ENCODE data around the gene TTC12. TPM values are rescaled to one million over a fixed set of nuclear protein-coding genes. Genes with fewer than 3 reads are reported as not detected.

TTC12 gene
- total and polyA plus RNA-seq, 2 of the 4 experiments (the other 2 are of a cell fraction) = 10.0 to 14.7 TPM

DNA sequence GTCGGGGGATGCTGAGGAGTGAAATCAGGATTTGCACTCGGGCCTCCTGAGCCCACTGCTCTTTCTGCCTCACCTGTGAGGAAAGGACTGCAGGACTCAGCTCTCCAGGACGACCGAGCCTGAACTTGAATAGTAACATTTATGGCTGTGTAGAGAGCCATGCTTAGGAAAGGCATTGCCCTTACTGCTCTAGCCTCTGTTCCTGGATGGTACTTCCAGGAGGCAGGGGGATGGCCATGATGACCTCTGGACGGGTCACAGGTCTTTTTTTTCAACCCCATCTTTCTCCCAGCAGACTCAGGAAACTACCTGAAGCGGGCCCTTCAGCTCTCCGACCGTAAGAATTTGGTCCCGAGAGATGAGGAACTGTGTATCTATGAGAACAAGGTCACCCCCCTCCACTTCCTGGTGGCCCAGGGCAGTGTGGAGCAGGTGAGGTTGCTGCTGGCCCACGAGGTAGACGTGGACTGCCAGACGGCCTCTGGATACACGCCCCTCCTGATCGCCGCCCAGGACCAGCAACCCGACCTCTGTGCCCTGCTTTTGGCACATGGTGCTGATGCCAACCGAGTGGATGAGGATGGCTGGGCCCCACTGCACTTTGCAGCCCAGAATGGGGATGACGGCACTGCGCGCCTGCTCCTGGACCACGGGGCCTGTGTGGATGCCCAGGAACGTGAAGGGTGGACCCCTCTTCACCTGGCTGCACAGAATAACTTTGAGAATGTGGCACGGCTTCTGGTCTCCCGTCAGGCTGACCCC is 84.5 kb downstream of the TTC12 start:
- Histone ChIP-seq H3K79me1 (ENCODE audit: low read depth in 1 of 2, low read length in 2 of 2) (no peaks in the 10 kb centered on the region), H3K36me3 (ENCODE audit: control insufficient read depth, insufficient read depth, low read length) (no peaks in the 10 kb centered on the region), H2BK15ac (ENCODE audit: low read depth, low read length) (no peak overlapping the region), H4K20me1 (ENCODE audit: insufficient read depth, low read length) (no peaks in the 10 kb centered on the region), H3K27ac (ENCODE audit: insufficient read depth, low read length) (no peak overlapping the region), H4K8ac (ENCODE audit: low read depth in 2 of 2, low read length in 2 of 2) (no peak overlapping the region), H2AK9ac (replicated peaks; ENCODE audit: low read depth, low read length, poor library complexity) (no peak overlapping the region), H3K27me3 (ENCODE audit: control insufficient read depth, insufficient read depth, low read length) (peaks cover 14% of the 10 kb centered on the region), H4K91ac (ENCODE audit: insufficient read depth, low read depth, low read length) (no peak overlapping the region), H2BK120ac (ENCODE audit: low read depth, low read length) (no peak overlapping the region), H3K4me3 (ENCODE audit: insufficient read depth, low read depth, low read length) (no peak overlapping the region), H3K4ac (ENCODE audit: low read depth, low read length) (no peak overlapping the region), H2BK5ac (ENCODE audit: low read depth, low read length, poor library complexity, severe bottlenecking) (no peak overlapping the region), H3K56ac (ENCODE audit: extremely low read depth, insufficient read depth, low read length) (no peak overlapping the region), H2AK5ac (ENCODE audit: low read depth, low read length) (no peak overlapping the region), H3K9me1 (ENCODE audit: insufficient read depth, low read length) (no peaks in the 10 kb centered on the region), H3K4me1 (ENCODE audit: control insufficient read depth, insufficient read depth, low read length) (no peaks in the 10 kb centered on the region), H3K23ac (ENCODE audit: low read depth, low read length) (no peak overlapping the region), H3K9me3 (ENCODE audit: control insufficient read depth, insufficient read depth, low read length) (no peaks in the 10 kb centered on the region), H3K18ac (ENCODE audit: low read depth, low read length) (no peak overlapping the region), H3K9ac (ENCODE audit: low read depth, low read length) (no peak overlapping the region), H2BK20ac (ENCODE audit: low read depth, low read length) (no peak overlapping the region), H2AFZ (replicated peaks; ENCODE audit: low read length, poor library complexity) (no peak overlapping the region), H4K5ac (ENCODE audit: low read depth, low read length) (no peak overlapping the region), H3K4me2 (ENCODE audit: low read depth, low read length) (no peak overlapping the region), H3K14ac (replicated peaks; ENCODE audit: low read depth, low read length) (no peak overlapping the region)
- ChIA-PET CTCF (no interaction called here), POLR2A (ENCODE audit: unreplicated experiment) (no interaction called here)
- ATAC-seq (ENCODE audit: low read depth) = no peak
- DNase-seq = no peak
- BruUV-seq (replicated peaks) = no TSS peak
- intact Hi-C loops (cut with micrococcal nuclease) = no loop called here
- WGBS, 2 experiments (ENCODE audit: extremely low coverage in 2 of 2, insufficient read length in 1 of 2) = 80% methylated on average over 7 of the region's 24 CpGs; no CpG with 5 or more reads in 1 of the 2 experiments
- TF ChIP-seq NFE2L2 (IDR thresholded peaks at IDR 0.05; ENCODE audit: low read depth, low read length) (no peak), RFX5 (IDR thresholded peaks at IDR 0.05; ENCODE audit: low read depth, low read length) (no peak), CHD1 (IDR thresholded peaks at IDR 0.05; ENCODE audit: low read depth, low read length) (no peak), BHLHE40 (IDR thresholded peaks at IDR 0.05; ENCODE audit: low read depth, low read length) (no peak), POLR2A (IDR thresholded peaks at IDR 0.05; ENCODE audit: low read depth, low read length) (no peak), RAD21 (IDR thresholded peaks at IDR 0.05; ENCODE audit: low read length) (no peak)
- TF ChIP-seq, protein P1, sequence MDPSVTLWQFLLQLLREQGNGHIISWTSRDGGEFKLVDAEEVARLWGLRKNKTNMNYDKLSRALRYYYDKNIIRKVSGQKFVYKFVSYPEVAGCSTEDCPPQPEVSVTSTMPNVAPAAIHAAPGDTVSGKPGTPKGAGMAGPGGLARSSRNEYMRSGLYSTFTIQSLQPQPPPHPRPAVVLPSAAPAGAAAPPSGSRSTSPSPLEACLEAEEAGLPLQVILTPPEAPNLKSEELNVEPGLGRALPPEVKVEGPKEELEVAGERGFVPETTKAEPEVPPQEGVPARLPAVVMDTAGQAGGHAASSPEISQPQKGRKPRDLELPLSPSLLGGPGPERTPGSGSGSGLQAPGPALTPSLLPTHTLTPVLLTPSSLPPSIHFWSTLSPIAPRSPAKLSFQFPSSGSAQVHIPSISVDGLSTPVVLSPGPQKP (IDR thresholded peaks at IDR 0.05; ENCODE audit: borderline replicate concordance, low read depth, low read length) = no peak
- TF ChIP-seq, protein P2, sequence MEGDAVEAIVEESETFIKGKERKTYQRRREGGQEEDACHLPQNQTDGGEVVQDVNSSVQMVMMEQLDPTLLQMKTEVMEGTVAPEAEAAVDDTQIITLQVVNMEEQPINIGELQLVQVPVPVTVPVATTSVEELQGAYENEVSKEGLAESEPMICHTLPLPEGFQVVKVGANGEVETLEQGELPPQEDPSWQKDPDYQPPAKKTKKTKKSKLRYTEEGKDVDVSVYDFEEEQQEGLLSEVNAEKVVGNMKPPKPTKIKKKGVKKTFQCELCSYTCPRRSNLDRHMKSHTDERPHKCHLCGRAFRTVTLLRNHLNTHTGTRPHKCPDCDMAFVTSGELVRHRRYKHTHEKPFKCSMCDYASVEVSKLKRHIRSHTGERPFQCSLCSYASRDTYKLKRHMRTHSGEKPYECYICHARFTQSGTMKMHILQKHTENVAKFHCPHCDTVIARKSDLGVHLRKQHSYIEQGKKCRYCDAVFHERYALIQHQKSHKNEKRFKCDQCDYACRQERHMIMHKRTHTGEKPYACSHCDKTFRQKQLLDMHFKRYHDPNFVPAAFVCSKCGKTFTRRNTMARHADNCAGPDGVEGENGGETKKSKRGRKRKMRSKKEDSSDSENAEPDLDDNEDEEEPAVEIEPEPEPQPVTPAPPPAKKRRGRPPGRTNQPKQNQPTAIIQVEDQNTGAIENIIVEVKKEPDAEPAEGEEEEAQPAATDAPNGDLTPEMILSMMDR (conservative IDR thresholded peaks at IDR 0.05; ENCODE audit: low read depth, low read length) = no peak
- dilution Hi-C loops (cut with HindIII; ENCODE audit: low sequenced_read_pairs, unreplicated experiment) = no loop called here
- in situ Hi-C loops (cut with MboI; ENCODE audit: low sequenced_read_pairs) = no loop called here

Measured in IMR-90 (cell line).